GM12878 (cell line): ENCODE measurements around the gene BRSK2. TPM values are rescaled to one million over a fixed set of nuclear protein-coding genes. Genes with fewer than 3 reads are reported as not detected.

Source experiments
- CHD2 ChIP-seq: IDR thresholded peaks from 2 replicates; pipeline ENCODE4 v1.6.1; 2011; ENCODE audit warnings: low read depth, low read length, improper control_type of control experiment, borderline replicate concordance
- EZH2 ChIP-seq: IDR thresholded peaks from 2 replicates; pipeline ENCODE4 v1.6.1; 2012; ENCODE audit warnings: low read depth, mild to moderate bottlenecking, control low read depth, inconsistent platforms, low read length, borderline replicate concordance; ENCODE audit not compliant: control insufficient read depth
- MYB ChIP-seq: fragments of 150-350 bp; IDR thresholded peaks from 2 replicates; pipeline ENCODE4 v1.6.1; 2014; ENCODE audit warnings: mild to moderate bottlenecking, low read depth, low read length, borderline replicate concordance
- RAD51 ChIP-seq: fragments of 450-650 bp; IDR thresholded peaks from 2 replicates; pipeline ENCODE4 v1.6.1; 2016; ENCODE audit warnings: moderate library complexity, mild to moderate bottlenecking, inconsistent platforms
- SPI1 ChIP-seq: IDR thresholded peaks from 2 replicates; pipeline ENCODE4 v1.6.1; 2011; ENCODE audit warnings: low read depth, mild to moderate bottlenecking, low read length, moderate library complexity, borderline replicate concordance; ENCODE audit not compliant: insufficient read depth
- STAT3 ChIP-seq: IDR thresholded peaks from 2 replicates; pipeline ENCODE4 v1.6.1; 2011; ENCODE audit warnings: low read depth, low read length, improper control_type of control experiment
- TCF7 ChIP-seq: IDR thresholded peaks from 2 replicates; pipeline ENCODE4 v1.6.1; 2014; ENCODE audit warnings: antibody characterized with exemption, borderline replicate concordance
- ZBTB40 ChIP-seq: fragments of 450-650 bp; IDR thresholded peaks from 2 replicates; pipeline ENCODE4 v1.6.1; 2016; ENCODE audit warnings: mild to moderate bottlenecking, moderate library complexity, borderline replicate concordance
- ZNF384 ChIP-seq: IDR thresholded peaks from 2 replicates; pipeline ENCODE4 v1.6.1; 2012; ENCODE audit warnings: low read depth, mild to moderate bottlenecking, low read length, improper control_type of control experiment, borderline replicate concordance
- polyA plus RNA-seq, 11 experiments: library from polyadenylated mRNA; depleted of rRNA in 4 of 11; unstranded in 6 of 11; stranded (reverse) in 5 of 11; fragments of >200 nt; fragmentation: Nextera tagmentation in 4 of 11; fragmentation: Illumina TruSeq in 1 of 11; extraction: Ambion mirVana in 4 of 11; extraction: Trizol in 1 of 11; gene quantifications; 1 replicate in 1 of 11; 2 replicates in 10 of 11; pipeline versions ENCODE4 v1.2.1 to v1.2.3, GENCODE V29; 2011 to 2016; ENCODE audit warnings: inconsistent platforms in 2 of 11, missing spikeins in 2 of 11, low read depth in 1 of 11
- total RNA-seq, 4 experiments: library from RNA; depleted of rRNA in 3 of 4; stranded (reverse); fragments of >200 nt in 3 of 4; fragmentation: Illumina TruSeq in 1 of 4; extraction: Trizol in 1 of 4; gene quantifications; 2 replicates each; pipeline versions ENCODE4 v1.2.1 to v1.2.3, GENCODE V29; 2013 to 2021
- TF ChIP-seq, protein P1 (sequence below): fragments of 450-650 bp; IDR thresholded peaks from 2 replicates; pipeline ENCODE4 v1.6.1; 2018; ENCODE audit warnings: mild to moderate bottlenecking, low read depth, moderate library complexity; ENCODE audit not compliant: partially characterized antibody

Gene BRSK2
- total and polyA plus RNA-seq, 10 of the 15 experiments (the other 5 are each of a cell fraction or from before 2014, with no cell fraction given), result 0.13 TPM; not detected in 9

DNA sequence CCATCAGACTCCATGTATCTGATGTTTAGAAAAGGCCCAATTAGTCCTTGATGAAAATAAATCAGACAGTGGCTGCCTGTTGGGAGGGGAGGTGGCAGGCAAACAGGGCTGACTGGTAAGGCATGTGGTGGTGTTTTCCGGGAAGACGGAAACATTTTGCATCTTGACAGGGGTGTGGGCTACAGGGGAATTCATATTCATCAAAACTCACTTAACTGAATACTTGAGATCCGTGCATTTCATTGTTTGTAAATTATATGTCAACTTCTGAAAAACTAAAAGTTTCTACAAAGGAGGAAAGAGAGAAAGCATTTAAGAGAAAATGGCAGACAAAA, 107.0 kb downstream of the BRSK2 start (continued):
- TF ChIP-seq ZNF384, result no peak
- TF ChIP-seq ZBTB40, result no peak
- TF ChIP-seq, protein P1, sequence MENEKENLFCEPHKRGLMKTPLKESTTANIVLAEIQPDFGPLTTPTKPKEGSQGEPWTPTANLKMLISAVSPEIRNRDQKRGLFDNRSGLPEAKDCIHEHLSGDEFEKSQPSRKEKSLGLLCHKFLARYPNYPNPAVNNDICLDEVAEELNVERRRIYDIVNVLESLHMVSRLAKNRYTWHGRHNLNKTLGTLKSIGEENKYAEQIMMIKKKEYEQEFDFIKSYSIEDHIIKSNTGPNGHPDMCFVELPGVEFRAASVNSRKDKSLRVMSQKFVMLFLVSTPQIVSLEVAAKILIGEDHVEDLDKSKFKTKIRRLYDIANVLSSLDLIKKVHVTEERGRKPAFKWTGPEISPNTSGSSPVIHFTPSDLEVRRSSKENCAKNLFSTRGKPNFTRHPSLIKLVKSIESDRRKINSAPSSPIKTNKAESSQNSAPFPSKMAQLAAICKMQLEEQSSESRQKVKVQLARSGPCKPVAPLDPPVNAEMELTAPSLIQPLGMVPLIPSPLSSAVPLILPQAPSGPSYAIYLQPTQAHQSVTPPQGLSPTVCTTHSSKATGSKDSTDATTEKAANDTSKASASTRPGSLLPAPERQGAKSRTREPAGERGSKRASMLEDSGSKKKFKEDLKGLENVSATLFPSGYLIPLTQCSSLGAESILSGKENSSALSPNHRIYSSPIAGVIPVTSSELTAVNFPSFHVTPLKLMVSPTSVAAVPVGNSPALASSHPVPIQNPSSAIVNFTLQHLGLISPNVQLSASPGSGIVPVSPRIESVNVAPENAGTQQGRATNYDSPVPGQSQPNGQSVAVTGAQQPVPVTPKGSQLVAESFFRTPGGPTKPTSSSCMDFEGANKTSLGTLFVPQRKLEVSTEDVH, result no peak
- TF ChIP-seq MYB, result no peak
- TF ChIP-seq RAD51, result no peak
- TF ChIP-seq STAT3, result no peak
- no peak for TF ChIP-seq SPI1
- no peak for TF ChIP-seq TCF7
- no peak for TF ChIP-seq CHD2
- no peak for TF ChIP-seq EZH2
- TF ChIP-seq, all 136 proteins: peak for 0
